HS-5 (cell line): ENCODE results near the gene CHRNB4.

Experiments used
- DNase-seq: peaks from one replicate; pipeline ENCODE4 v3.0.0-alpha.2; 2012; ENCODE audit warnings: low read depth

The CHRNB4 gene

DNA sequence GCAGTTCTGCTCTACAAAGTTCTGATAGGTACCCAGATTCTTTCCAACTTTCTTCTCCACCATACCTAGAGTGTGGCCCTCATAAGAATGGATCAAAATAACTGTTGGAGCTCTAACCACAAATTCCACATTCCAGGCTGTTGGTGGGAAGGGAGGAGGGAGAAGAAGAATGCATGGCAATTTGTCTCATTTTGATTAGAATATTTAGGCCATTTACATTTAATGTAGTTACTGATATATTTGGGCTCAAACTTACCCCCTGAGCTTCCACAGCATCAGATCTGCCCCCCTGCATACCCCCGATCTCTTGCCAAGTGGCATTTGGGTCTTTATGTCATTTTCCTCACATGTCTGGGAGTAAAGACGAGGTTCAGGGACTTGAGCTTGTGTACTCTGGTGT, 7.7 kb downstream of the CHRNB4 start:
- DNase-seq = no peak

DNA sequence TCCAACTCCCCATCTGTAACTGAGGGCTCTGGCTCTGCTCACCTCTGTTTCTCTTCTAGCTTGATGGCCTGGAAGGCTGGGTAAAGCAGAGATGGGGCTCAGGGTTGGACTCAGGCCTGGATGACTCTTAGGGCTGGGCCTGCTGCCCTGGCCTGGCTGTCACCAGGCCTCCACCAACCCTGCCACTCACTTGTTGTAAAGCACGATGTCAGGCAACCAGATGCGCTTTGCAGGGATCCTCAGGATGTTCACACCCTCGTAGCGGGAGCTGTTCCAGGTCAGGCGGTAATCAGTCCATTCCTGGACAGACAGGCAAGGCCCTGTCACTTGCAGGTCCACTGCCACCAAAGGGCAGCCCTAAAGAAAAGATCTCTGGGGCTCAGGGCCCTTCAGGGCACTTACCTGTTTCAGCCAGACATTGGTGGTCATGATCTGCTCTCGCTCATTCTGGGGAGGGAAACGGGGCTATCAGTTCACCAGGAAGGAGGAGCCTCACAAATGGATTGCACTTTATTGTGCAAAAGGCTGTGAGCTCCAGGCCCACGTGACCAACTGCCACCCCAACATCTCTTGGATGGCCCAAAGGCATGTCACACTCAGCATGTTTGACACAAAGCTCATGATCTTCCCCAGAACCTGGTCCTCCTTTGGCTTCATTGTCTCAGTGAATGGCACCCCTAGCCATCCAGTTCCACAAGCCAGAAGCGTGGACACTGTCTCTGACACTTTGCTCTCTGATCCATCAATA, 9.9 kb downstream of the CHRNB4 start:
- DNase-seq = no peak

DNA sequence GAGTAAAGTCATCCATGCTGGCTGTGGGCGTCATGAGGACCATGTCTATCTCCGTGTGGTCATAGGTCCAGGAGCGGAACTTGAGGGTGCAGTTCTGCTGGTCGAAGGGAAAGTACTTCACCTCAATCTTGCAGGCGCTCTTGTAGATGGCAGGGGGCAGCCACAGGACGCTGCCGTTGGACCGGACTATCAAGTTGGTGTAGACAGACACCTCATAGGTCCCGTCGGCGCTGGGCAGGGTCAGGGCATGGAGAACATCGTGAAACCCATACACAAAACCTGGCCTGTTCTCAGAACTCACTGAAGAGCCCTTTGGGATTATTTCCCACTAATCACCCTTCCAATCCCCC, 11.3 kb downstream of the CHRNB4 start:
- no peak for DNase-seq

DNA sequence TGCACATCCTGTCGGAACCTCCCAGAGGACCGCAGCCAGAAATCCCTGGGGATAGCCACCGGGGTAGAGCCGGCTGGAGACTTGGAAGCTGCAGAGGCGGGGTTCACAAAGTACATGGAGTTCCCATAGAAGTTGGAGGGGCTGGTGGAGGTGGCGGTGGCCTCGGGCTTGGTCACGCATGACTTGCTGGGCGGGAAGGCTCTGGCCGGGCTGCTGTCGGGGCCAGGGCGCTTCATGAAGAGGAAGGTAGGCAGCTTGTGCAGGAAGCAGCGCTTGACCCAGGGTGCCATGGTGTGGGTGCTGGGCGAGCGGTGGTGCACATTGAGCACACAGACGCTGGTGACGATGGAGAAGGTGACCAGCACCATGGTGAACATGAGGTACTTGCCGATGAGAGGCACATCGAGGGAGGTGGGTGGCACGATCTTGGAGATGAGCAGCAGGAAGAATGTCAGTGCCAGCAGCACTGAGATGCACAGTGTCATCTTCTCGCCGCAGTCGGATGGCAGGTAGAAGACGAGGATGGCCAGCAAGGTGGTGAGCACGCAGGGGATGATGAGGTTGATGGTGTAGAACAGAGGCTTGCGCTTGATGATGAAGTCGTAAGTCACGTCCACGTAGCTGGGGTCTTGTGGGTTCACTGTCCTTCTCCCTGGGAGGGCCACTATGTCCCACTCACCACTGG, 11.8 kb downstream of the CHRNB4 start:
- no peak for DNase-seq

DNA sequence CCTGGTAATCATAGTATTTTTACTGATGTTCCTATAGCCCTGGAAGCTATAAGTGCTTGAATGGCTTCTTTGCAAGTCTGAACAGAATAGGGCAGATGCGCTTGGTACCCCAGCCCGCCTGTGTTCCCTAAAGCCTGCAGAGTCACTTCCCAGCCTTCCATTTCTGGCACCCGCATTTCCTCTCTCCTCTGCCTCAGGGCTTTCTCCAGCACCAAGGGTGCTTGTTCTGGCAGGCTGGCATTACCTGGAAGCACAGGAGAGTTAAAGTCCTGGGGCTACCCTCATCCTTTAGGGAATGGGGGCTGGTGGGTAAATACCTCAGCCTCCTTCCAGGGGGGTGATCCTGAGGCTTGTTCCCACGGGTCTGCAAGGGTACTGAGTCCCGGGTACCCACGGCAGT, 12.8 kb downstream of the CHRNB4 start:
- no peak for DNase-seq

DNA sequence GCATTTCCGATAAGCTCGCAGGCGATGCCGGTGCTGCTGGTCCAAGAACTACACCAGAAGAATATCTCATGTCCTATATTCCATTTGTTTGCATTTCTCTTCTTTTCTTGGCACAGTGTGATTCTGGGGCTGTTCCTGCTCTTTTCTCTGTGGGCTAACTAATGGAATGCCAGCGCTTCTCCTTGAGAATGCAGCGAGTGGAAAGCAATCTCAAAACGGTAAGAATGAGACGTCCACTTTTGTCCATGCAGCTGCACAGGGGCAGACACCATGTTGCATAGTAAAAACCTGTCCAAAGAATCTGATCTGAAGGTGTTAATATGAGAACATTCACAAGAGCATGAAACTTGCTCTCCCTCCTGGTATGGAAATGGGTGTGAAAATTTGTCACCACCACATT, 13.7 kb downstream of the CHRNB4 start:
- DNase-seq = no peak

DNA sequence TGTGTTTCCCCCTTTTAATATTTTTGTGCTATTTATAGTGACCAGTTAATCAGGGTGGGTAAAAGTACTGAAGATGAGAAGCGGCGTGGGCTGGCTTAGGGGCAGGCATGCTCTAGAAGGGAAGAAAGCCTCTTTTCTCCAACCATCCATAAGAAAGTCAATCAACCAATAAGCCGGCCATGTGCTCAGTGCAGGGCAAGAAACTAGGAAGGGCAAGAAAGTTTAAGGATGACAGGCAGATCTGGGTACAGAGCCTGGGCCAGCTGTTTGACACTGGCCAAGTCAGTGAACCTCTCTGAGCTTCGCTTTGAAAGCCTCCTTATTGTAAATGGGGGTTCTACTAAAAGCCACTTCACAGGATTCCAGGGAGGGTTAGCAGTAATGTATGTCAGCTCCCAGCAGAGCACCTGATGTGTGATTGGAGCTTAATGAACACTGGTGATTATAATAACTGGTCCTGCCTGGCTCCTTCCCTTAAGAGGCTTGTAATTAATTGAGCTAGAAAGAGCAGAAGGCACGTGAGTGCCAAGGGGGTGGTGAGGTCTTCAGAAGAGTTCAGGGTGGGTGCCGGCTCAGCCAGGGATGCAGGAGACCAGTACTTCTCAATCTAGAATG, 14.5 kb downstream of the CHRNB4 start:
- no peak for DNase-seq

DNA sequence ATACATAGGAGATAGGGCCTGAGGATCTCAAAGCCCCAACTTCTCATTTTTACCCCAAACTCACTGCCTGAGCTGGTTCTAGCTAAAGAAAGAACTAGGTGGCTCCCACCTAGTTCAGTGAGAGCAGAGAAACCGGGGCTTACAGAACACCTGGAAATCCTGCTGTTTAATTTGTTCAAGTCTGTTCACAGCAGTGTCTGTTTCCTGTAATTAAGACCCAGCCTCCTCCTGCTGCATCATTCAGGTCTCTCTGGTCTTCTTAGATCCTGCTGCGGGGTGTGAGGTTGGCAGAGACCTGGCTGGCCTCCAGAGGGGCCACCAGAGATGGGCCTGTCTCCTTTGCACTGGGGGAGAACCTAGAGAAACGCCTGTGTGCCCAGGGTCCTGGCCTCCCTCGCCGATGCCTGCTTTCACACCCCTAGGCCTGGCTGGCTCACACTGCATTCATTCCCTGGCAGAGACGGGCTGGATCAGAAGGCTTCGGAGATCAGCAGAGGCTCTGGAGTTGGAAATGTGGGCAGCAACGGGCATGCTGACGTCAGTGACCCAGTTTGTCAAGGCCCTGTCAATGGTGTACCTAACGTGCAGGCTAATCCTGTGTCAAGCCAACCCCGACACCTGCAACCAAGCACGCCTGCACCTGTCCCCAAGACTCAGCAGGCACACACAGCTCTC, 15.3 kb downstream of the CHRNB4 start:
- DNase-seq = no peak

DNA sequence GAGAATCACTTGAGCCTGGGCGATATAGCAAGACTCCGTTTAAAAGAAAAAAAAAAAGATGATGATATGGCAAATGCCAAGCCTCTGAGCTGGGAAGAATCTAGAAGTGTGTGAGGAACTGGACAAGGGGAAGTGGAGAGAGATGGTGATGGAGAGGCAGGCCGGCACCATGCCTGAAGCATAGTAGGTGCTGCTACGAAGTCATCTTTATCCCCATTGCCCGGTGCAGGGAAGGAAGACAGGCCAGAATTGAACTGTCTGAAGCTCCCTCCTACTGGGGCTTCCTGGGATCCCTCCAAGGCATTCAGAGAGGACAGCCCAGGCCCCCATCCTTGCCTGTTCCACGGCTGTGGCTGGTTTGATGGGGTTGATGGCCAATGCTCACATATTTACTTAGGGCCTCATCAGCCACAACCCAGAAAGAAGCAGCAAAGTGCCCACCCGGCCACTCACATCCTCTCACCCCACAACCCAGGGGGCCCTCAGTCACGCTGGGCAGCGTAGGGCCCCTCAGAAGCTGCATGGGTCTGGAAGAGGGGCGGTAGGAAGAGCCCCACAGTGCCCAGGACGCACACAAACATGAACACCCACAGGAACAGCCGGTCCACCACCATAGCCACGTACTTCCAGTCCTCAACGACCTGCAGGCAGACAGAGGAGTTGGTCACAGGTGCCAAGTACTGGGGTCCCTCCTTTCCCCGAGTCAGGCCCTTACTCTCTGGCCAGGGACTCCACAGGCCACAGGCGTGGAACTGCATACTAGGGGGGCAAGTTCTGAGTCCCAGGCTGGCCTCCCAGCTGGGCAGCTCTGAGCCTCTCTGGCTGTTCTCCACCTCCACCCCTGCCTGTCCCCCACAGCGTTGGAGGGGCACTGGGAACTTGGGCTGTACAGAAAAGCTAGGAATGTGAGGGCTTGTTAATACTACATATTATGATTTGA, 16.1 kb downstream of the CHRNB4 start:
- no peak for DNase-seq

DNA sequence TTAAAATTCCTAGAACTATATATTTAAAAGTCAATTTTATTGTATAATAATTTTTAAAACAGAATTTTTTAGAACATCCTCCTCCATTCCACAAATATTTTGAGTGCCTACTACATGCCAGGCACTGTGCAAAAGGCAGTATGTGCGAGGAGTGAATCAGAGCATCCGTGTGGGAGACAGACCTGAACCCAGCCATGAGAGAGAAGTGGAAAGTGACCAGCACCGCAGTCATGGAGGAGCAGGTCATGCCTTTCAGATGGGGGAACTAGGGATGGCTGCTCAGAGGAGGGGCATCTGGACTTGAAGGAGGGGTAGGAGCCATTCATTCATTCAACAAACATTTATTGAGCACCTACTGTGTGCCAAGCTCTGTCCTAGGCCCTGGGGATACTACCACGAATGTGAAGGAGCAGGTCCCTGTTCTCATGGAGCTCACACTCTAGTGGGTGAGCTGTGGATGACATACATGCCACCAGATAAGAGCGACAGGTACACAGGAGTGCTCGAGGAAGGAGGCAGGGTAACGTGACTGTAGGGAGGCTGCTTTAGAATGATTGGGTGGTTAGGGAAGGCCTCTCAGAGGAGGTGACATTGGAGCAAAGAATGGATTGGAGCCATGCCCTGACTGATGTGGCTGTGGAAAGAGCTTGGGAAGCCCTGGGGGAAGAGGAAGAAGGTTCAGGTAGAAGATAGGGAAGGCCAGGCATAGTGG, 17.1 kb downstream of the CHRNB4 start:
- no peak for DNase-seq

DNA sequence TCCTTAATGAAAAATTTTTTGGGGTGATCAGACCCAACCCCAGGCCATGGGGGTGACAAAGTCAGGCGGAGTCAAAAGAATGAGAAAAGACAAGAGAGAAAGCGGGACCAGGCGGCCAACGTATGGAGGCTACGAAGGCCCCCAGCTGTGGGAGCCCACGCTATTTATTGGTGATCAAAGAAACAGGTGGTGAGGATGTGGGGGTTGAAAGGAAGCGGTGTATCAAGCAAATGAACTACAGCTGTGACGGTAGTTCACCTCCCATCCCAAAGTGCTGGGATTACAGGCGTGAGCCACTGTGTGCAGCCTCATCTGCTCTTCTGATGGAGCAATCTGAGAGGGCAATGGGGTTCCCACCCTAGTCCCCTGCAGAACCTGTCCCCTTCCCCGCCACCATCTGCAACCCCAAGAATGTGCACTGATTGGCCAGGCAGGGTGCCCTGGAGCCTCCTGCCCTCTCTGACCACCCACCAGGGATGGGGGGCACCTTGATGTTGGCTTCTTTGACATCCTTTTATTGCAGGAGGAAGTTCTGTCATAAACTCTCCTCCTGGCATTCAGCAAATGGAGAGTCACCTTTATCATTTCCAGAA, 19.1 kb downstream of the CHRNB4 start:
- no peak for DNase-seq

DNA sequence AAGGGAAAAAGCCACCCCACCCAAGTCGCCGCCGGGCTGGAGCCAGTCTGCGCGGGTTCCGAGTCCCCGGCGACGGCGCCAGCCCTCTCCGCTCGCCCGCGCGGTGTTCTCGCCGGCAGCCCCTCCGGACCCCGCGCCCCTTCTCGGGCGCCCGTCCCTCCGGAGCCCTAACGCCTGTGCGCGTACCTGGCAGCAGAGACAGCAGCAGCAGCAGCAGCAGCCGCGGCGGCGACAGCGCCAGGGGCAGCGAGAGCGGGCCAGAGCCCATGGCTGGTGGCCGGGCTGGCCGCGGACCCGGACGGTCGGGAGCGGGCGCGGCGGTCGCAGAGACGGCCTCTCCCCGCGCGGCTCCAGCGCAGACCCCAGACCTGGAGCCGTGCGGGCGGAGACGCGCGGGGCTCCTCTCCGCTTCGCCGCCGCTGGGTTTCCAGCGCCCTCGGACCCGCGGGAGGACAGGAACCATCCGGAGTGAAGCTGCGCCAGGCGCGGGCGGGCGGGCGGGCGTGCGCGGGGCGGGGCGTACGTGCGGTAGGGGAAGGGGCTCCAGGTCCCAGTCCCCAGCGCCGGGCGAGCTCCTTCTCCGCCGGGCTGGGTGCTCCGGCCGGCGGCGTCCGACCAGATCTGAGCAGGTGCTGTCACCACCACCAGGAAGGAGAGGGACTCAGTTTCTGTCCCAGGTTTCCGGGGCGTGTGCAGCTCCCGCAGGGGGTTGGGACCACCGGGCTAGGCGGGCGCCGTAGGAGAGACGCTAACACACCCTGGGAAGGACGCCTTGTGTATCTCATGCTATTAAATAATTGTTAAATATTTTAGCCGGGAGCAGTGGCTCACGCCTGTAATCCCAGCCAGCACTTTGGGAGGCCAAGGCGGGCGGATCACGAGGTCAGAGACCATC, 20.2 kb downstream of the CHRNB4 start, which contains the start of gene CHRNA3:
CHRNA3 (minus strand) TSS at position 470 of the 895 bp plus-strand sequence; CDS start at position 268, 202 bp downstream.
- DNase-seq = no peak

DNA sequence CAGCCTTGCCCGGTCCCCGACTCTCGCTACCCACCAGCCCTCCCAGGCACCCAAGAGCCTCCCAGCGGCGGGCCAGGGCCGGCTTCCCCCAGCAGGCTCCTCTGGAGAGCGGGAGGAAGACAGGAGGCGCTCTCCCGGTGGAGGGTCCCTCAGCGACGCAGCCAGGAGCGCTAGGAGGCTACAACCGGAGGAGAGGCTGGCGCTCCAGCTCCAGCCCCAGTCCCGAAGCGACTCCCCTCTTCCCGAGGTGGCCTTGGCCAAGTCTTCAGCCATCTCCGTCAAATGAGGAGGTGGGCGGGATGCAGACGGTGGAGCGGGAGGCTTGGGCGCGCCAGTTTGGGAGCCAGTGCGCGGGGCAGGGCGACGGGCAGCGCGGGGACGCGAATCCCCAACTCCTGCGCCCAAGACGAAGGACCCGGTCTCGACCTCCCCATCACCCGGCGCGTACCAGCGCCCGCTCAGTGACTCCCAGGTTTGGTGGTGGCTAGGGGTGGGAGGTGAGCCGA, 20.9 kb downstream of the CHRNB4 start:
- no peak for DNase-seq

DNA sequence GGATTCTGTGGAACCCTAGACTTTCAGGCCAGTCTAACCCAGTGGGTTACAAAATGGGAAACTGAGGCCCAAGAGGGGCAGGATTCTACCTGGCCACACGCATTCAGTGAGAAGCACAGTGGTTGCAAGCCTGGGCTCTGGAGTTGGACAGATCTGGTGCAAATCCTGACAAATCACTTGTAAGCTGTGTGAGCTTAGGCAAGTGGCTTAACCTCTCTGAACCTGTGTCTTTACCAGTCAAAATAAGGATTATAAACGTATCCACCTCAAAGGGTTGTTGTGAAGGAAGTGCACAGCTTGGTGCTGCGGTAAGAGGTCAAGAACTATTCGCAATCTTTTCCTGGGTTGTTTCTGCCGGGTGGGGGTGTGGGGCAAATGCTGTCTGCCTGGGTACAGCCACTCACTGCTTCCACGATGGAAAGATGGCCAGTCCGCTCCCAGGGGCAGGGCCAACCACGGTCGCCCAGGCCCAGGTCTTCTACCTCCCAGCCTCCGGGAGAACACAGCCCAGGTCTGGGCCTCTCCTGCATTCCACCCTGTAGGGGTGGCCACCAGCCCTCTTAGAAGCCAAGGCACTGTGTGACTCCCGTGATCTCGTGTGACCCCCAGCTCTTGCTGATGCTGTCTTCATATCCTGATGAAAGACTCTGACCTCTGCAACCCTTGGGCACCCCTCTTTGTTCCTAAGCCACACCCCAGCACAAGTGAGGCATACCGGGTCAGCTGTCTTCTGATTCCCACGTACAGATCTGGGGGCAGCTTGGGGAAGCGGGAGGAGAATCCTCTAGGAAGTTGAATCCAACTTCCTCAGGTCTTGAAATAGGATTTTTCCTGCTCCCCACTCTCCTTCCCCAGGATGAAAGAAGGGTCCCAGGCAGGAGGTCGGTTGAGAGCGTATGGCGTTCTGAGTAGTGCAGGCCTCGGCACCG, 21.7 kb downstream of the CHRNB4 start:
- DNase-seq = no peak

DNA sequence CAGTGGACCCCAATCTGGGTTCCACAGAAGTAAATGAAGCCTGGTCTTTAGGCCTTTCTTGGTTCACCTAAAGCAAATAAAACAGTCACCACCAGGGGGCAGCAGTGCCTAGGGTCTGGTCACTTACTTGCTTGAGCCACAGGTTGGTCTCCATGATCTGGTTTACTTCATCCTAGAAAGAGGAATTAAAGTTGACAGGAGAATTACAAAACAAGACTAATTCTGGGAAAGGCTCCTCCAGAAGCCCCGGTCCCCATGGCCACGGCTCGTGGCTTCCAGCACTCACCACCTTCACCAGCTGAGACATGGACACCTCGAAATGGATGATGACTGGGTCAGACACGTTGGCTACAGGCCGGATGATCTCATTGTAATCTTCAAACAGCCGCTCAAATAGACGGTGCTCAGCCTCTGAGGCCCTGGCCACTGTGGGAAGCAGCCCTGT, 22.5 kb downstream of the CHRNB4 start:
- DNase-seq = peak; percentile 65

DNA sequence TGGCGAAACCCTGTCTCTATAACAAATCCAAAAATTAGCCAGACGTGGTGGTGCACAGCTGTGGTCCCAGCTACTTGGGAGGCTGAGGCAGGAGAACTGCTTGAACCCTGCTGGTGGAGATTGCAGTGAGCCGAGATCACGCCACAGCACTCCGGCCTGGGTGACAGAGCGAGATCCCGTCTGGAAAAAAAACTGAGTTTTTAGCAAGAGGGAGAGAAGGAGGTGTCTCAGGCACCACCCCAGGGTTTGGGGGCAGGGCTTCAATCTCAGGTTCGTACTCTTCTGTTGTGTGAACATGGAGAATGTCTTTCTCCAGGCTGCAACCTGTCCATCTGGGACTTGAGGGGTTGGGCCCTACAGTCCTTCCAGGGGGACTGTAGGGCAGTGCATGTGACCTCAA, 22.9 kb downstream of the CHRNB4 start:
- no peak for DNase-seq

DNA sequence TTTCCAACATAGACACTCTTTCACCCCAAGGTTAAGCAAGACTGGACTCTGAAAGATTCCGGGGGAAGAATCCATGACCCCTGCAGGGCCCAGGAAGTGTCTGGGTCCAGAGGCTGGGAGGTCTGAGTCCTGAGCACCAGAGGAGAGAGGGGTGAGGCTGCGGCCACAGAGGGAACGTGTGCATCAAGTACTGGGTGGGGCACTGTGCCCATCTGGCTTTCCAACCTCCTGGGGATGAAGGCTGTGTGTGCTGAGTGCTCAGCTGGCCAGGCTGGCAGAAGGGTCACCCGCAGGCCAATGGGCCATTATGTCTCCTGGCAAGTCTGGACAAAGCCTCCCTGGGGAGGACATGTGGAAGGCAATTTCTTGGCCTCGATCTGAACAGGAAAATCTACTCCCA, 23.5 kb downstream of the CHRNB4 start:
- DNase-seq = no peak

DNA sequence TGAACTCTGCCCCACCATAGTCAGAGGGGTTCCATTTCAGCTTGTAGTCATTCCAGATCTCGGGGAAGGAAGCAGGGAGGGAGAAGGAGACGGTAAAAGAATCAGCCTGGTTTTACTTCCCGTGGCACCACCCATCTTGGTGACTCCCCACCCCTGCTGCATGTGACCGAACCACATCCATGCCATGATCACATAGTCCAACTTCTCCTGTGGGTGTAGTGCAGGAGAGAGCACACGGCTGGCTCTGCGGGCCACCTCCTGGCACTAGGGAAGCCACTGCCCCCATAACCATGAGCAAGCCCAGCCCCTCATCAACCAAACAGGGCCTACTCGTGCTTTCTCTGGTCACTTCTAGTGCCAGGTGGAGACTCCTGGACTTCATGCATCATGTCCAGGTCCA, 23.9 kb downstream of the CHRNB4 start:
- no peak for DNase-seq
